Activated CD4-positive, alpha-beta T cell treated with anti-CD3 and anti-CD28 coated beads, Interleukin-2, amount 10 ng/mL, durations not matched to agents 24 days and 14 days (primary cell): ENCODE results near the gene PCED1A. TPM values are rescaled to one million over a fixed set of nuclear protein-coding genes. Genes with fewer than 3 reads are reported as not detected.

ENCODE experiments used
- DNase-seq: peaks from one replicate; pipeline ENCODE4 v3.0.0; 2022
- H3K27ac Mint-ChIP-seq: one replicate; pipeline ENCODE4 v1.8.0; 2022; ENCODE audit warnings: mild to moderate bottlenecking, mixed read lengths
- H3K27me3 Mint-ChIP-seq: one replicate; pipeline ENCODE4 v1.8.0; 2022; ENCODE audit warnings: mixed read lengths
- H3K36me3 Mint-ChIP-seq: one replicate; pipeline ENCODE4 v1.8.0; 2022; ENCODE audit warnings: low read depth, mild to moderate bottlenecking, mixed read lengths
- H3K4me1 Mint-ChIP-seq: one replicate; pipeline ENCODE4 v1.8.0; 2021; ENCODE audit warnings: mixed read lengths
- H3K4me3 Mint-ChIP-seq: one replicate; pipeline ENCODE4 v1.8.0; 2022; ENCODE audit warnings: mild to moderate bottlenecking, moderate library complexity, mixed read lengths
- H3K9me3 Mint-ChIP-seq: one replicate; pipeline ENCODE4 v1.8.0; 2021; ENCODE audit warnings: mixed read lengths
- intact Hi-C: fragments of 100-400 bp; cut with micrococcal nuclease; formaldehyde crosslinking; loops from one replicate; pipeline ENCODE4 v1.15.1; 2023
- total RNA-seq: library from RNA; stranded (reverse); gene quantifications from 2 replicates; pipeline ENCODE4 v1.2.3, GENCODE V29; 2022

The PCED1A gene
- total RNA-seq, 1 donor from 2014 or later, result 26.1 TPM

DNA sequence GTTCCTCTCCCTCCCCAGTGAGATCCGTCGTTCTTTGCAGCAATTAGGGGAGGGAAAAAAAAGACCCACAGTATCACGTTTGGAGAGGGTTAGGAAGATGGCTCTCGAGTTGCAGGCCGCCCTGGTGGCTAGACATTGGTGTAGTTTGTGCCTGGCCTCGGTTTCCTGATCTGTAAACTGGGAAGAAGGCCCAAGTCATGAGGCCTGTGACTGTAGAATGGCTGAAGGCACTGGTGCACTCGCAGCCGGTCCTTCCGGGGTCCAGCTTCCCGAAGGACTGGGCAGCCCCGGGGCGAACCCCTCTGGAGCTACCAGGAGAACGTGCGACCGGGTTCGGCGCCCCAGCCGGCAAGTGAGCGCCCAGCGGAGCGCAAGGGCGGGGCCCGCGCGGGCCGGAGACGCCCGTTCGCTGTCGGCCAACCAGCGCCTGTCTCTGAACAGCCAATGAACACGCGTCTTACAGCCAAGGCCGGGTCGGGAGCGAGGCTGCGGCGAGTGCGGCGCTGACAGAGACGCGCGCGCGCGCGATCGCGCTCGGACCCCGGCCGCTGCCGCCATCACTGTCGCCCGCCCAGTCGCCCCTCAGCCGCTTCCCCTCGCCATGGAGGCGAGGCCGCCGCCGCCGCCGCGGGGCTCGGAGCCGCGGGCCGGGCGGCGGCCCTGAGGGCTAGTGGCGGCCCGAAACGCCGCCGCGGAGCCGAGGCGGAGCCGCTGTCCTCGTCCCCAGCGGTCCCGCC lies 32.7 kb upstream of the PCED1A start, which contains the start of gene PTPRA:
TSS of gene PTPRA (plus strand) at position 472 of the 737 bp plus-strand sequence. CDS start 90,797 bp downstream, outside the sequence.
- Mint-ChIP-seq H3K4me1 (peaks cover 48% of the 10 kb centered on the region), H3K27ac (peak within 1 kb of the TSS; percentile 96), H3K36me3 (peaks cover 25% of the 10 kb centered on the region), H3K9me3 (no peaks in the 10 kb centered on the region), H3K27me3 (peaks cover 2% of the 10 kb centered on the region), H3K4me3 (peak within 1 kb of the TSS; percentile 96)
- intact Hi-C loops, result loop anchor here (1.0 to 10.0 kb wide), 7 partner anchors 33 to 768 kb away; partner anchors contain the start of genes DNAAF9, NOP56, PCED1A and STK35
- peak; percentile 98 for DNase-seq

GRCh38 chr20:2872459-2873009 lies 32.1 kb upstream of the PCED1A start:
- peaks cover 51% of the 10 kb centered on the region for H3K4me1 Mint-ChIP-seq
- peak overlapping the region; percentile 96 for H3K27ac Mint-ChIP-seq
- DNase-seq, result peak; percentile 93
- H3K27me3 Mint-ChIP-seq, result peaks cover 2% of the 10 kb centered on the region
- peak overlapping the region; percentile 96 for H3K4me3 Mint-ChIP-seq
- intact Hi-C loops, result loop anchor here (1.0 to 10.0 kb wide), 7 partner anchors 32 to 768 kb away; partner anchors contain the start of genes DNAAF9, NOP56, PCED1A and STK35
- H3K36me3 Mint-ChIP-seq, result peaks cover 27% of the 10 kb centered on the region
- H3K9me3 Mint-ChIP-seq, result no peaks in the 10 kb centered on the region

DNA sequence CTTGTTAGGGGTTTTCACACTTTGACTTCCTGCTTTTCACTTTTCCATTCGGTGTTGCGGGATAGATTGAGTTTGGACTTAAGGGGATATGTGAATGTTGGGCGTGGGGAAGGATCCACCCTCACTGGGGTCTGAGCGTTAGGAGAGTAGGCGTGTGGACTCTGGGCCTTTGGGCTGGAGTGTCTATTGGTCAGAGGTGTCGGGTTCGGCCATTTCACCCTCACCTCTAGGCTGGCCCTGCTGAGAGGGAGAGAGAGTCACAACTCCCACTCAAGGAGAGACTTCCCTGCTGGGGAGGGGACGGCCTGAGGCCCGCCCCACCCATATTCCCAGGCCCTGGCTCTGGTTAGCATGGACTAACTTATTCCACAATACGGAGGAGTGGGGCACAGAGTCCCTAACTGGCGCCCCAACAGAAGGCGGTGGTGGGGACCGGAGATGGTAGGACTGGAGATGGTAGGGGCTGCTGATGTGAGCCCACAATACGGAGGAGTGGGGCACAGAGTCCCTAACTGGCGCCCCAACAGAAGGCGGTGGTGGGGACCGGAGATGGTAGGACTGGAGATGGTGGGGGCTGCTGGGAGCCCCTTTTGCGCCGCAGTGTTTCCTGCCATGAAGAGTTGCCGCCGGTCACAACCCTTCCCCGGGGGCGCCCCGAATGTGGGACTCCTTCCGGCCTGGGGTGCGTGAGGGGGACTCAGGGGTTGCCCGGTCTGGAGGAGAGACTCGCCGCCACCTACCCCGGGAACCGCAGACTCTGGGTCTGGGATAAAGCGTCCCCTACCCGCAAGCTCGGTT lies 31.4 kb upstream of the PCED1A start:
- no peak for DNase-seq
- Mint-ChIP-seq H3K4me3 (peak overlapping the region; percentile 96), H3K27ac (peak overlapping the region; percentile 96), H3K27me3 (peaks cover 2% of the 10 kb centered on the region), H3K9me3 (no peaks in the 10 kb centered on the region), H3K36me3 (peaks cover 26% of the 10 kb centered on the region), H3K4me1 (peaks cover 54% of the 10 kb centered on the region)
- intact Hi-C loops, result loop anchor here (1.0 to 10.0 kb wide), 6 partner anchors 40 to 767 kb away; partner anchors contain the start of genes DNAAF9, NOP56 and STK35

DNA sequence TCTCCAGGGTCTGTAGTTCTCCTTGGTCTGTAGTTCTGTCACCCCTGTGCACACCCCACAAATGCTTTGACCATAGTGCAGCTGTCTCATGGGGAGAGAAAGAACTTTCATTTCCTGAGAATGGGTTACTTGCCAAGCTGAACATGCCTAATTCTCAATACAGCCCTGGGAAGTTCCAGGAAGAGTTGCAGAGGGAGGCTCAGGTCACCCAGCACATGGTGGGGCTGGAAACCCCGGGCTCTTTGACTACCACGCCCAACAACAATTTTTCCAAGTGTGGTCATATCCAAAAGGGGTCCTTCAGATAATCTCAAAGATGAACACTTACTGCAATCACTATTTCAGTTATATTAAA lies 30.6 kb upstream of the PCED1A start:
- Mint-ChIP-seq H3K4me1 (peaks cover 46% of the 10 kb centered on the region), H3K27me3 (peaks cover 2% of the 10 kb centered on the region), H3K27ac (peak overlapping the region; percentile 52), H3K36me3 (peaks cover 21% of the 10 kb centered on the region), H3K4me3 (peak overlapping the region; percentile 67), H3K9me3 (no peaks in the 10 kb centered on the region)
- DNase-seq, result no peak
- intact Hi-C loops, result loop anchor here (1.0 to 10.0 kb wide), 6 partner anchors 41 to 766 kb away; partner anchors contain the start of genes DNAAF9, NOP56 and STK35

DNA sequence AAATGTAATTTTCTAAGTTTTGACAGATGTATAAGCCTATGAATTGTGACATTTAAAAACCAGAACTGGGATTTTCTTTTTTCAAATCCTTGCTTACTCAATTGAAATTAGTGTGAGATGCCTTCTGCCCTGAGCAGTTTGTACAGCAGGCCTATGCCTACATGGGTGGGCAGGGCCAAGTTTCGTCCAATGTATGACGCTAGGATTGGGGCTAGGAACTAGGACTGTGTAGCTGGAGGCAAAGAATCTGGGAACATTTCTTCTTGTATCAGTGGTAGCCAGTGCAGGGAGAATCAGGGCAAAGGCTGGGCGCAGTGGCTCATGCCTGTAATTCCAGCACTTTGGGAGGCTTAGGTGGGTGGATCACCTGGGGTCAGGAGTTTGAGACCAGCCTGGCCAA lies 28.9 kb upstream of the PCED1A start:
- intact Hi-C loops, result no loop called here
- Mint-ChIP-seq H3K4me1 (peaks cover 39% of the 10 kb centered on the region), H3K4me3 (no peak overlapping the region)

DNA sequence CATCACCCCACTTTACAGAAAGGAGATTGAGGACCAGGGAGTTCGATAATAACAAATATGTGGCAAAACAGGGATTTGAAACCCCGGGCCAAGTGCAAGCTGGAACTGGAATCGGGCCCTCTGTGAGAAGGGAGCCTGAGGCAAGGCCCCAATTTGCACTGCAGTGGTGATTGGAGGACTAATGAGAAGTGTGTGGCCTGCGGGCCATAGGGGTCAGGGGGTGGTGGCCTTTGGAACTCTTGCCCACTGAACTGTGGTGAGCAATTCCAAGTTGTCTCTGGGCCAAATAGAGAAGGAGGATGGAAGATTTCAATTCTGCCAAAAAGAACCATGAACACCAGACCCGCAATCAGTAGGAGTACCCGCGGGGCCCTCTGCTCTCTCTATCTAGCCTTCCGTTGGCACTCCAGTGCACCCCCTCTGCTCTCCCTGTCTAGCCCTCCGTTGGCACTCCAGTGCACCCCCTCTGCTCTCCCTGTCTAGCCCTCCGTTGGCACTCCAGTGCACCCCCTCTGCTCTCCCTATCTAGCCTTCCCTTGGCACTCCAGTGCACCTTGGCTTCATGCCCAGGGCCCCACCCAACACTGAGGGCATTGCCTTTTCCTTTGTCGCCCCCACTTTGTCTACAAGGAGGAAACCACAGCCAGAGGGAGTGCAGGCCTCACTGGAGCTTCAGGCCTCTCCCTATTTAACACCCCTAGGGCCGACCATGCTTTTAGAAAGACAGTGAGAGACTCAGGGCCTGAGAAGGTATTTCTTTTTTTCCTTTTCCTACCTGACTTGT lies 26.8 kb upstream of the PCED1A start:
- peak overlapping the region; percentile 69 for H3K27ac Mint-ChIP-seq
- H3K4me3 Mint-ChIP-seq, result no peak overlapping the region
- no peak for DNase-seq
- peaks cover 18% of the 10 kb centered on the region for H3K36me3 Mint-ChIP-seq
- H3K9me3 Mint-ChIP-seq, result no peaks in the 10 kb centered on the region
- H3K4me1 Mint-ChIP-seq, result peaks cover 31% of the 10 kb centered on the region
- intact Hi-C loops, result no loop called here
- H3K27me3 Mint-ChIP-seq, result peaks cover 2% of the 10 kb centered on the region

More for the DNA sequence above, 28.9 kb upstream of the PCED1A start:
- Mint-ChIP-seq H3K9me3 (no peaks in the 10 kb centered on the region), H3K36me3 (peaks cover 17% of the 10 kb centered on the region), H3K27ac (no peak overlapping the region), H3K27me3 (peaks cover 2% of the 10 kb centered on the region)
- no peak for DNase-seq

DNA sequence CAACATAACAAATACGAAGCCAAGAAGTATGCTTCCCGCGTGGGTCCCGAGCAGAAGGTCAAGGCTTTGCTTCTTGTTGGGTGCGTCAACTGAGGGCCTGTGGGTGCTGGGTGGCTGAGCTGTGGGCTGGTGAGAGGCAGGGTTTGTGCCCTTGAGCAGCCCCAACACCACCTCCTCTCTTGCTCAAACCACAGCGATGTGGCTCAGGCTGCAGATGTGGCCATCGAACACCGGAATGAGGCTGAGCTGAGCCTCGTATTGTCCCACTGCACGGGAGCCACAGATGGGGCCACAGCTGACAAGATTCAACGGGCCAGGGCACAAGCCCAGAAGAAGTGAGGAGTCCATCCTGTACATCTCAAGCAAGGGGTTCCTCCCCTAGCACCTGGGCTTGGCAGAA lies 25.8 kb upstream of the PCED1A start:
- H3K27me3 Mint-ChIP-seq, result no peaks in the 10 kb centered on the region
- H3K27ac Mint-ChIP-seq, result peak overlapping the region; percentile 6
- DNase-seq, result no peak
- intact Hi-C loops, result no loop called here
- peaks cover 26% of the 10 kb centered on the region for H3K4me1 Mint-ChIP-seq
- H3K4me3 Mint-ChIP-seq, result no peak overlapping the region
- no peaks in the 10 kb centered on the region for H3K9me3 Mint-ChIP-seq
- H3K36me3 Mint-ChIP-seq, result peaks cover 23% of the 10 kb centered on the region

DNA sequence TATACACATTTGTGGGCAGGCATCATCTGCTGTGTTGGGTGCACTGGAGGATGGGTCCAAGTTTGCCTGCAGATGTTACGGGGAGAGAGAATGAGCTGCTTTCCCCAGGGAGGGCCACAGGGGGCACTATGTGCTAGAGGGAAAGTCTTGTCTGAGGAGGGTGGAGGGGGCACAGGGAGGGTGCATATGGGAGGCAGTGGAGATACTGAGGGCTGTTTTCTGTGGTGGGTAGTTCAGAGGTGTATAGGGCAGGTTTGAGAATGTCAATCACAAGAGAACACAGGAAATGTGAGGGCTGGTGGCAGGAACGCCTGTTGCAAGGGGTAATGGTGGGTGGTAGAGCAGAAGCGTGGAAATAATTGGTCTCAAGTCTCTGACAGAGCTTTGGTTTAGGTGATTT lies 25.2 kb upstream of the PCED1A start:
- H3K36me3 Mint-ChIP-seq, result peaks cover 27% of the 10 kb centered on the region
- no peak overlapping the region for H3K4me3 Mint-ChIP-seq
- intact Hi-C loops, result no loop called here
- peak overlapping the region; percentile 6 for H3K27ac Mint-ChIP-seq
- H3K27me3 Mint-ChIP-seq, result no peaks in the 10 kb centered on the region
- peaks cover 19% of the 10 kb centered on the region for H3K4me1 Mint-ChIP-seq
- DNase-seq, result no peak
- H3K9me3 Mint-ChIP-seq, result no peaks in the 10 kb centered on the region

DNA sequence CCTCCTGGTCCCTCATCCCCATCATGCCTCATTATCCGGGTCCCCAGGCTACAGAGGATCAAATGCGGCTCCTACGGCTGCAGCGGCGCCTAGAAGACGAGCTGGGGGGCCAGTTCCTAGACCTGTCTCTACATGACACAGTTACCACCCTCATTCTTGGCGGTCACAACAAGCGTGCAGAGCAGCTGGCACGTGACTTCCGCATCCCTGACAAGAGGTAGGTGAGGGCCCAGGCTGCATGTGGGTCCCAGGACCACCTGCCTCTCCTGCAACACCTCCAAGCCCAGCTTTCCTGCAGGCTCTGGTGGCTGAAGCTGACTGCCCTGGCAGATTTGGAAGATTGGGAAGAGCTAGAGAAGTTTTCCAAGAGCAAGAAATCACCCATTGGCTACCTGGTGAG lies 24.6 kb upstream of the PCED1A start:
- Mint-ChIP-seq H3K4me3 (no peak overlapping the region), H3K4me1 (peaks cover 16% of the 10 kb centered on the region), H3K36me3 (peaks cover 27% of the 10 kb centered on the region), H3K9me3 (no peaks in the 10 kb centered on the region), H3K27me3 (no peaks in the 10 kb centered on the region), H3K27ac (peak overlapping the region; percentile 56)
- DNase-seq, result no peak
- intact Hi-C loops, result no loop called here

GRCh38 chr20:2864626-2865025 lies 24.2 kb upstream of the PCED1A start:
- no peak overlapping the region for H3K4me3 Mint-ChIP-seq
- H3K36me3 Mint-ChIP-seq, result peaks cover 27% of the 10 kb centered on the region
- H3K4me1 Mint-ChIP-seq, result peaks cover 16% of the 10 kb centered on the region
- intact Hi-C loops, result no loop called here
- H3K9me3 Mint-ChIP-seq, result no peaks in the 10 kb centered on the region
- no peaks in the 10 kb centered on the region for H3K27me3 Mint-ChIP-seq
- H3K27ac Mint-ChIP-seq, result no peak overlapping the region
- no peak for DNase-seq

- Mint-ChIP-seq H3K4me1 (peaks cover 1% of the 10 kb centered on the region), H3K4me3 (no peak overlapping the region), H3K27me3 (no peaks in the 10 kb centered on the region), H3K36me3 (peaks cover 13% of the 10 kb centered on the region), H3K27ac (no peak overlapping the region), H3K9me3 (no peaks in the 10 kb centered on the region)
- DNase-seq, result no peak
- intact Hi-C loops, result no loop called here
Measured at GRCh38 chr20:2859330-2860121, 19.1 kb upstream of the PCED1A start.

DNA sequence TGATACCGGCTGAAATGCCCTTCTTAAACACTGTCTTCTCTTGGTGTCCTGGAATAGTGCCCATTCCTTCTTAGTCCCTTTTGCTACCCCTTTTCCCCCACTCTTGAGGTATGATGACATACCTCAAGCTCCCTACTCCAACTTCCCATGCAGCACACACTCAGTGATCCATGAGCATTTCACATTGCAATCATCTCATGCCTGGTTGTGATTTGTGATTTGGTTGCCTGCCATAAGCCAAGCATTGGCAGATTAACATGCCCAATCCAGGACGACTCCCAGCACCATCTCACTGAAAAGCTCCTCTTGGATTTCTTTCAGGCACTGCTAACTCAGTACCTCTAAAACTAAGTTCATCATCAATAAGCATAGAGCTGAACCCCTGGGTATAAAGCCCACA lies 18.1 kb upstream of the PCED1A start:
- no peak for DNase-seq
- Mint-ChIP-seq H3K27me3 (no peaks in the 10 kb centered on the region), H3K9me3 (no peaks in the 10 kb centered on the region), H3K4me1 (peaks cover 1% of the 10 kb centered on the region), H3K36me3 (peaks cover 10% of the 10 kb centered on the region), H3K27ac (no peak overlapping the region), H3K4me3 (no peak overlapping the region)
- intact Hi-C loops, result no loop called here
